H1 (cell line): ENCODE data around the gene NRXN3. TPM values are rescaled to one million over a fixed set of nuclear protein-coding genes. Genes with fewer than 3 reads are reported as not detected.

Source experiments
- CTCF ChIA-PET: fragments of 300-600 bp; sonication (Branson Sonifier 250); formaldehyde crosslinking; loops from one replicate; lab custom pipeline; 2021; ENCODE audit not compliant: partially characterized antibody; lab: Charles Lee
- POLR2A ChIA-PET: fragments of 300-600 bp; sonication (Branson Sonifier 250); formaldehyde crosslinking; loops from one replicate; lab custom pipeline; 2021; ENCODE audit warnings: inconsistent platforms; ENCODE audit not compliant: partially characterized antibody; lab: Charles Lee
- DNase-seq, 2 experiments: peaks; one replicate each; pipeline versions ENCODE4 v3.0.0 to v3.0.0-alpha.2; 2010 to 2022; ENCODE audit warnings: low spot score in 2 of 2, low read depth in 1 of 2, mixed read lengths in 1 of 2
- FAIRE-seq: peaks from 2 replicates; lab custom pipeline; 2011; peaks lifted over from hg19 to GRCh38; lab: Jason Lieb, UNC
- H2AFZ ChIP-seq: 2 replicates; pipeline ENCODE4 v1.8.1; 2012; ENCODE audit warnings: low read length, inconsistent platforms
- H2AK5ac ChIP-seq: 2 replicates; pipeline ENCODE4 v1.6.1; 2013; ENCODE audit warnings: low read depth, low read length
- H2BK120ac ChIP-seq: replicated peaks from 2 replicates; pipeline ENCODE3; 2013; ENCODE audit warnings: low read depth, low read length, inconsistent platforms
- H2BK12ac ChIP-seq: 2 replicates; pipeline ENCODE4 v1.6.1; 2013; ENCODE audit warnings: low read depth, low read length
- H2BK15ac ChIP-seq: 2 replicates; pipeline ENCODE4 v1.6.1; 2013; ENCODE audit warnings: low read length
- H2BK20ac ChIP-seq: 2 replicates; pipeline ENCODE4 v1.6.1; 2013; ENCODE audit warnings: low read length
- H2BK5ac ChIP-seq: 2 replicates; pipeline ENCODE4 v1.6.1; 2013; ENCODE audit warnings: low read depth, low read length
- H3K14ac ChIP-seq: 2 replicates; pipeline ENCODE4 v1.6.1; 2013; ENCODE audit warnings: inconsistent platforms; ENCODE audit not compliant: insufficient read length
- H3K18ac ChIP-seq: 2 replicates; pipeline ENCODE4 v1.6.1; 2013; ENCODE audit warnings: low read length; ENCODE audit errors: extremely low read depth
- H3K23ac ChIP-seq: 2 replicates; pipeline ENCODE4 v1.6.1; 2013; ENCODE audit warnings: inconsistent platforms; ENCODE audit not compliant: insufficient read length
- H3K23me2 ChIP-seq: 2 replicates; pipeline ENCODE4 v1.6.1; 2013; ENCODE audit warnings: low read depth, low read length
- H3K27ac ChIP-seq: 2 replicates; pipeline ENCODE4 v1.6.1; 2011; ENCODE audit warnings: low read depth, low read length, inconsistent platforms
- H3K27me3 ChIP-seq, 4 experiments: replicated peaks in 1 of 4; 1 replicate in 1 of 4; 2 replicates in 3 of 4; pipeline versions ENCODE4 v1.6.1 to v1.8.1; 2011 to 2013; ENCODE audit warnings: low read length in 3 of 4, mild to moderate bottlenecking in 3 of 4, inconsistent platforms in 2 of 4, mixed read lengths in 2 of 4, moderate library complexity in 1 of 4; ENCODE audit not compliant: control insufficient read depth in 3 of 4, insufficient read depth in 3 of 4; ENCODE audit errors: extremely low read depth in 1 of 4
- H3K36me3 ChIP-seq, 4 experiments: 2 replicates each; pipeline versions ENCODE4 v1.6.1 to v1.8.1; 2011 to 2013; ENCODE audit warnings: mild to moderate bottlenecking in 4 of 4, low read length in 3 of 4, moderate library complexity in 2 of 4, control low read depth in 1 of 4, inconsistent platforms in 1 of 4; ENCODE audit not compliant: insufficient read depth in 4 of 4, control insufficient read depth in 2 of 4
- H3K4ac ChIP-seq: replicated peaks from 2 replicates; pipeline ENCODE3; 2013; ENCODE audit warnings: low read length, low read depth, mixed read lengths, inconsistent platforms; ENCODE audit not compliant: insufficient read length
- H3K4me1 ChIP-seq, 4 experiments: replicated peaks in 1 of 4; 1 replicate in 1 of 4; 2 replicates in 3 of 4; pipeline versions ENCODE4 v1.6.1 to v1.8.1; 2011 to 2013; ENCODE audit warnings: low read length in 3 of 4, inconsistent platforms in 2 of 4, mixed read lengths in 1 of 4; ENCODE audit not compliant: insufficient read depth in 4 of 4, control insufficient read depth in 3 of 4
- H3K4me2 ChIP-seq, 2 experiments: 2 replicates each; pipeline versions ENCODE4 v1.6.1 to v1.8.1; 2011 to 2013; ENCODE audit warnings: low read depth in 2 of 2, low read length in 2 of 2, control low read depth in 1 of 2, inconsistent platforms in 1 of 2, mild to moderate bottlenecking in 1 of 2; ENCODE audit not compliant: insufficient read depth in 1 of 2
- H3K4me3 ChIP-seq, 4 experiments: fragments of 200-600, 300-600 bp in 1 of 4; sonication (generic), shearing (Covaris generic), sonication (Bioruptor Twin) in 1 of 4; 2 replicates each; pipeline versions ENCODE4 v1.5.1 to v1.8.1; 2011 to 2016; ENCODE audit warnings: low read length in 4 of 4, low read depth in 3 of 4, control low read depth in 2 of 4, inconsistent platforms in 2 of 4, mild to moderate bottlenecking in 2 of 4, mixed read lengths in 1 of 4, moderate library complexity in 1 of 4; ENCODE audit not compliant: insufficient read depth in 2 of 4; ENCODE audit errors: extremely low read depth in 1 of 4
- H3K56ac ChIP-seq: replicated peaks from 2 replicates; pipeline ENCODE3; 2013; ENCODE audit warnings: low read depth, mild to moderate bottlenecking, mixed read lengths, low read length, inconsistent platforms; ENCODE audit not compliant: insufficient read length
- H3K79me1 ChIP-seq: 2 replicates; pipeline ENCODE4 v1.6.1; 2013; ENCODE audit warnings: low read depth, low read length, control low read depth
- H3K79me2 ChIP-seq, 2 experiments: 2 replicates each; pipeline versions ENCODE4 v1.6.1 to v1.8.1; 2012 to 2013; ENCODE audit warnings: low read length in 2 of 2, mild to moderate bottlenecking in 2 of 2, inconsistent platforms in 1 of 2; ENCODE audit not compliant: insufficient read depth in 2 of 2, control insufficient read depth in 1 of 2
- H3K9ac ChIP-seq, 4 experiments: replicated peaks in 1 of 4; 1 replicate in 1 of 4; 2 replicates in 3 of 4; pipeline versions ENCODE4 v1.6.1 to v1.8.1; 2011 to 2013; ENCODE audit warnings: low read depth in 3 of 4, low read length in 3 of 4, control low read depth in 2 of 4, mild to moderate bottlenecking in 2 of 4, moderate library complexity in 2 of 4, inconsistent platforms in 1 of 4; ENCODE audit errors: extremely low read depth in 1 of 4
- H3K9me3 ChIP-seq, 2 experiments: 2 replicates each; pipeline versions ENCODE4 v1.6.1 to v1.8.1; 2012 to 2013; ENCODE audit warnings: mild to moderate bottlenecking in 2 of 2, moderate library complexity in 2 of 2, control low read depth in 1 of 2, inconsistent platforms in 1 of 2, low read depth in 1 of 2, low read length in 1 of 2, mixed read lengths in 1 of 2; ENCODE audit not compliant: insufficient read depth in 2 of 2
- H4K20me1 ChIP-seq, 2 experiments: replicated peaks in 1 of 2; 2 replicates each; pipeline versions ENCODE3 to v1.8.1; 2011 to 2013; ENCODE audit warnings: inconsistent platforms in 2 of 2, low read length in 2 of 2, mild to moderate bottlenecking in 1 of 2; ENCODE audit not compliant: insufficient read depth in 2 of 2, control insufficient read depth in 1 of 2
- H4K5ac ChIP-seq: 2 replicates; pipeline ENCODE4 v1.6.1; 2013; ENCODE audit warnings: low read length, low read depth, mixed read lengths, inconsistent platforms; ENCODE audit not compliant: insufficient read length
- H4K8ac ChIP-seq: 2 replicates; pipeline ENCODE4 v1.8.0; 2013; ENCODE audit warnings: mild to moderate bottlenecking, moderate library complexity, low read length, inconsistent platforms; ENCODE audit not compliant: insufficient read depth; ENCODE audit errors: extremely low read depth
- H4K91ac ChIP-seq: replicated peaks from 2 replicates; pipeline ENCODE3; 2013; ENCODE audit warnings: low read length, mixed read lengths, inconsistent platforms; ENCODE audit not compliant: insufficient read length
- ASH2L ChIP-seq: fragments of 200-600, 300-600 bp; sonication (generic); IDR thresholded peaks from one replicate; pipeline ENCODE4 v1.7.1; 2017; ENCODE audit warnings: low read length
- CEBPB ChIP-seq: IDR thresholded peaks from 2 replicates; pipeline ENCODE4 v1.6.1; 2012; ENCODE audit warnings: low read depth, low read length
- CHD1 ChIP-seq: IDR thresholded peaks from 2 replicates; pipeline ENCODE4 v1.6.1; 2012; ENCODE audit warnings: low read depth, low read length, improper control_type of control experiment
- KDM5A ChIP-seq: fragments of 200-600 bp; IDR thresholded peaks from 2 replicates; pipeline ENCODE4 v1.7.1; 2012; ENCODE audit warnings: mild to moderate bottlenecking, low read length, inconsistent platforms, mixed read lengths
- POLR2AphosphoS5 ChIP-seq: IDR thresholded peaks from 2 replicates; pipeline ENCODE4 v1.6.1; 2011; ENCODE audit warnings: low read depth, low read length
- RXRA ChIP-seq: IDR thresholded peaks from 2 replicates; pipeline ENCODE4 v1.6.1; 2011; ENCODE audit warnings: low read depth, mild to moderate bottlenecking, low read length, moderate library complexity; ENCODE audit not compliant: insufficient read depth
- SIN3A ChIP-seq, 2 experiments: IDR thresholded peaks in 1 of 2; conservative IDR thresholded peaks in 1 of 2; 2 replicates each; pipeline ENCODE4 v1.6.1; 2011 to 2012; ENCODE audit warnings: low read length in 2 of 2, improper control_type of control experiment in 1 of 2, low read depth in 1 of 2, mild to moderate bottlenecking in 1 of 2
- SIX5 ChIP-seq: IDR thresholded peaks from 2 replicates; pipeline ENCODE4 v1.6.1; 2011; ENCODE audit warnings: mild to moderate bottlenecking, low read depth, low read length
- WGBS, 2 experiments: shearing (Covaris generic) in 1 of 2; methylation state at CpG; one replicate each; pipeline versions ENCODE4 v1.1.6 to v1.1.7; 2013 to 2015; ENCODE audit warnings: low lambda C conversion rate in 2 of 2, mixed read lengths in 2 of 2, inconsistent platforms in 1 of 2, low coverage in 1 of 2, missing lambda C conversion rate in 1 of 2; ENCODE audit not compliant: insufficient replicate concordance in 2 of 2, insufficient coverage in 1 of 2, insufficient read length in 1 of 2; ENCODE audit errors: extremely low coverage in 1 of 2, missing lambda C conversion rate in 1 of 2; 5-methylcytosine and 5-hydroxymethylcytosine counted together
- polyA plus RNA-seq, 7 experiments: library from polyadenylated mRNA; depleted of rRNA in 3 of 7; stranded (reverse) in 5 of 7; unstranded in 2 of 7; fragments of >200 nt in 5 of 7; fragments of 200-250 nt in 2 of 7; gene quantifications; 1 replicate in 5 of 7; 2 replicates in 1 of 7; 4 replicates in 1 of 7; pipeline versions ENCODE4 v1.2.1 to v1.2.3, GENCODE V29; 2011 to 2013; ENCODE audit warnings: missing spikeins in 2 of 7, mixed read lengths in 2 of 7
- total RNA-seq: library from RNA; stranded (reverse); fragmentation: NEBNext Ultra II Directional; extraction: Animal tissue kit (Norgen Biotek cat#: 25700); gene quantifications from 2 replicates; pipeline ENCODE4 v1.2.1, GENCODE V29; 2021
- TF ChIP-seq, protein P1 (sequence below): IDR thresholded peaks from 2 replicates; pipeline ENCODE4 v1.6.1; 2011; ENCODE audit warnings: low read depth, mild to moderate bottlenecking, low read length; ENCODE audit not compliant: insufficient read depth

NRXN3 gene
- total and polyA plus RNA-seq, 2 of the 8 experiments (the other 6 are each of a cell fraction or from before 2014, with no cell fraction given) = 2.6 to 4.1 TPM

- Histone ChIP-seq H4K20me1 (no peaks in the 10 kb centered on the region), H3K79me2 (no peaks in the 10 kb centered on the region), H3K56ac (no peak overlapping the region), H2BK120ac (no peak overlapping the region), H3K27ac (no peak overlapping the region), H2BK12ac (no peak overlapping the region), H4K91ac (no peak overlapping the region), H3K23me2 (no peaks in the 10 kb centered on the region), H3K4me1 (no peaks in the 10 kb centered on the region), H4K8ac (no peak overlapping the region), H3K79me1 (no peaks in the 10 kb centered on the region), H4K5ac (no peak overlapping the region), H3K9ac (no peak overlapping the region), H2BK20ac (no peak overlapping the region), H2BK15ac (no peak overlapping the region), H3K4me3 (no peak overlapping the region; a peak in 1 of 8 replicates), H3K36me3 (no peaks in the 10 kb centered on the region), H2AK5ac (no peak overlapping the region), H3K4ac (no peak overlapping the region), H3K27me3 (no peaks in the 10 kb centered on the region), H3K9me3 (no peaks in the 10 kb centered on the region), H2AFZ (no peak overlapping the region), H3K18ac (no peak overlapping the region), H3K23ac (no peak overlapping the region), H3K4me2 (no peak overlapping the region), H3K14ac (no peak overlapping the region), H2BK5ac (no peak overlapping the region)
- DNase-seq (no peak), FAIRE-seq (no peak)
- 96% methylated on average over 1 of the region's 1 CpG; no CpG with 5 or more reads in 1 of the 2 experiments for WGBS, 2 experiments
- ChIA-PET CTCF (no interaction called here), POLR2A (no interaction called here)
- TF ChIP-seq SIN3A (conservative IDR thresholded peaks at IDR 0.05 in 1 of 2, IDR thresholded peaks at IDR 0.05 in 1 of 2; ENCODE audit: low read depth in 1 of 2, low read length in 2 of 2) = no peak
- no peak for TF ChIP-seq SIX5
- TF ChIP-seq CHD1 = no peak
- TF ChIP-seq ASH2L = no peak
- TF ChIP-seq CEBPB = no peak
- no peak for TF ChIP-seq POLR2AphosphoS5
- no peak for TF ChIP-seq RXRA
- no peak for TF ChIP-seq KDM5A
- TF ChIP-seq, protein P1, sequence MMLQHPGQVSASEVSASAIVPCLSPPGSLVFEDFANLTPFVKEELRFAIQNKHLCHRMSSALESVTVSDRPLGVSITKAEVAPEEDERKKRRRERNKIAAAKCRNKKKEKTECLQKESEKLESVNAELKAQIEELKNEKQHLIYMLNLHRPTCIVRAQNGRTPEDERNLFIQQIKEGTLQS = no peak
These were observed 1026.0 kb downstream of the NRXN3 start for GRCh38 chr14:79196216-79196615.
